GM21717 (cell line): ENCODE data around the gene CACNA1D.
"Not testable (repeated sequence)": the region's sequence is repeated elsewhere in the genome, so short reads cannot be mapped to it uniquely, and the experiment has no call there.

ENCODE experiments used
- ATAC-seq: cut with Tn5 transposase; IDR thresholded peaks from one replicate; pipeline ENCODE4 v1.9.1; 2021; ENCODE audit warnings: mild to moderate bottlenecking, moderate library complexity; ENCODE audit not compliant: unreplicated experiment

Gene CACNA1D

DNA sequence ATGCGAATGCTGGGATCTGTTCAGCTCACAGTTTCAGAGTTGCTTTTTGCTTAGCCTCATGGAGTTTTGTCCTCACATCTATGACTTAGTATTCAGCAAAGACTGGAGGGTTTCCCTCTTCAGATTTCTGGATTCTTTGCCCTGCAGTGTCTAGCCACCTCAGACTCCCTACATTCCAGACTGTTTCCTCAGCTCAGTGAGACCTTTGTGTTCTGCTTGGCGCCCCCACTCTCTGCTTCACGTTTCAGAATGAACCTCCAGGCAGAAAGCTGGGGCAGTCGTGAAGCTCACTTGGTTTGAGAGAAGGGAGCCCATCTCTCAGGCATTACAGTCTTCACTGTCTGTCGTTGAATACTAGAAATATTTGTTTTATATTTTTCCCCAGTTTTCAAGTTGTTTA, 118.1 kb downstream of the CACNA1D start:
- no peak for ATAC-seq

DNA sequence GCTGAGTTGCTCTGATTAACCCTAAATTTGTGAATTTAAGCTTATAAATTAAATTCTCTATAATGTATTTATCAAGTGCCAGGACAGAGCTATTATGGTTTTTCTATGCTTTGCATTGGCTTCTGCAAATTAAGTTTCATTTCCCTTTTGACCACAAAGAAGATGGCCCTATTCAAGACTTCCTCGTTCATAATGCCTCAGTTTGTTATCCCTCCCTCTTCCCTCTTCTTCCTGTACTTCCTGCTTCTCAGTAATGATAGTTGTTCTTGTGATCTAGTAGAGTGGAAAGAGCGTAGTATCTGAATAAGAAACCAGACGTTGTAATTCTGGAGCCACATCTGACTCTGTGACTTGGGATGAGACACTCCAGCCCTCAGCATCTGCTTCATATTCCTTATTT, 118.7 kb downstream of the CACNA1D start:
- ATAC-seq, result no peak

- no peak for ATAC-seq
Measured at GRCh38 chr3:53614307-53614706, 119.9 kb downstream of the CACNA1D start.

DNA sequence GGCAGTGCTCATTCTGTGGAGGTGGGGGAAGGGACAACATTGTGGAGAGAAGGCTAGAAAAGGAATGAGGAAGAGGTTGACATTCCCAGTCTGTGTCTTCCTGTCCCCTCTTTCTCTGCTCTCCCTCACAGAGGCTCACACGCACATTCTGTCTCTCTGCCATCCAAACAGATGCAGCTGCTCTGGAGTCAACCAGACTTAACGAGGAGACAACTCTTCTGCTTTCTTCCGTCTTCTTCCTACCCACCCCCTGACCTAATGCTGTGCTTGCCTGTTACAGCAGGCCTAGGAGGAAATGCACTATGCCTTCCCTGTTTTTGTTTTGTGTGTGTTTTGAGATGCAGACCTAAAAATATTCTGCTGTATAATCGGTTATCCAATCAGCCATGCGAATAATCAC, 121.9 kb downstream of the CACNA1D start:
- ATAC-seq, result no peak

DNA sequence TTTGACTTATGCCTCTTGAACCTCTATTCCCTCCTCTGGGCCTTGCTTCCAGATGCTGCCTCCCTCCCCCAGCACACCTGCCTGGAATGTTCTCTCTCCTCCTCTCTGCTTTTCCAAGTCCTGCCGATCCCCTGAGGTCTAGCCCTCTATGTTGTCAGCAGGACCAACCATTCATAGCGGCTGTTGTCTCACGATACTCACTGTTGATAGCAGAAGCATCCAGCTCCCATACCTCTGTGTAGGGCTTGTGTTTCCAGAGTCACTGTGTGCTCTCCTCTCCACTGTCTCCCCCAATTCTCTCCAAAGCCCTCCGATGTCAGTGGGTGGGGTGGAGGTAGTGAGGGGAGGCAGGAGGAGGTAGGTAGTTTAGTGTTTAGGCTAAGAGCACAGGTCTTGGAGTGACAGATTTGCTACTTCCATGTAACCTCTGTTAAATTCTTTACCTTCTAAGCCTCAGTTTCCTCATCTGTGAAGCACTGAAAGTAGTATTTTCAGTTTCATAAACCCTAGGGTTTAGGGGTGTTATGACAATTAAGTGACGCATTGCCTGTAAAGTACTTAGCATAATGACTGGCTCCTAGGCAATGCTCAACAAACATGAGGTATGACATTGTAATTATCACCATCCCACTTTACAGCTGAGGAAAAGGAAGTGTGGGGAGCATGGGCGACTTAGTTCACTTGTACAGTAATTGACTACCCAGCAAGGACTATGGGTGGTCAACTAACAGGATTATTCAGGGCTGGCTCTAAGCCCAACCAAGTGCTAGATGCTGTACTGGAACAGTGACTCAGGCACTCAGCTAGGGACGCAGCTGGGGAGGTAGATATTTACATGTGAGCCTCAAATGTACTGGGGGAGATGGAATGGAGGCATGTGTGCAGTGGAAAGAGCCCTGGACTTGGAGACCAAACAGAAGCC, 122.8 kb downstream of the CACNA1D start:
- ATAC-seq, result no peak

DNA sequence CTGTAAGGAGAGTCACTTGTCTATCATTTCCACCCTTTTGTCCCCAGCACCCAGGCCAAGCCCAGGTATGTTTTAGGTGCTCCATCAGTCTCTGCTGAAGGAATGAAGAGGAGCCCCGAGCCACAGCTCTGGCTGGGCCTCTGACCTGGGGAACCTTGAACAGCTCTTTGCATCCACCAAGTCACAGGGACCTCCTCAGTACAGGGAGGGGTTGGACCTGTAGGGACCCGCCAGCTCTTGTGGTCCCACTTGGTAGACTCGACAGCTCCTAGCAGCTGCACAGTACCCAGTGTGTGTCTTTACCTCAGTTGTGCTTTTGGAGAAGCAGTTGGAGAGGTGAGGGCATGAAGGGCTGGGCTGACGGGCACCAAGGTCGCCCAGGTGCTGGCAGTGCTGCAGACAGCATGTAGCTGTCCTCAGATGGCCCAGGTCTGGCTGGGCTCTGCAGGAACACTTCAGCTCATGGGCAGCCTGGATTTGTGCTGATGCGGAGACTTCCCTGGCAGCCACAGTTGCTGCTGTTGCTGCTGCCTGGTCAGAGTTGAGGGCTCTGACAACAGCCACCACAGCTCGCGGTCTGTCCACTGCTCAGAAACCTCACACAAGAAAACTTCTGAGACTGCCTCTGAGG, 123.6 kb downstream of the CACNA1D start:
- no peak for ATAC-seq

- ATAC-seq, result no peak
Measured at GRCh38 chr3:53618524-53618906, 124.1 kb downstream of the CACNA1D start.

DNA sequence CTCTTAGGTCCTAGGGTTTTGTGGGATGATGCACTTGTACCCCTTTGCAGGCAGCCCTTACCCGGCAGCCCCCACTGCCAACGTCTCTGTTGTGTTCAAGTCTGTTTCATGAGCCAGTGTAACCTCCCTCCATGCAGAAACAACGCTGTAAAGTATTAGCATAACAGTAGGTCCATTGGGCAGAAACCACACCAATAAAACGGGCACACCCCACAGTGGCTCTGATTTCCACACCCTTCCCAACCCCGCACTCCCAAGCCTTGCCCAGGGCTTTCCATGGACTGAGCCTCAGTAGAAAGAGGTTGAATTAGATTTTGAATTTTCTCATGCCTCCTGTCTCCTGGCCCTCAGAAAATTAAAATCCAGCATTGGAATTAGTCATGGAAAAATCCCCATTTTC, 124.5 kb downstream of the CACNA1D start:
- no peak for ATAC-seq

DNA sequence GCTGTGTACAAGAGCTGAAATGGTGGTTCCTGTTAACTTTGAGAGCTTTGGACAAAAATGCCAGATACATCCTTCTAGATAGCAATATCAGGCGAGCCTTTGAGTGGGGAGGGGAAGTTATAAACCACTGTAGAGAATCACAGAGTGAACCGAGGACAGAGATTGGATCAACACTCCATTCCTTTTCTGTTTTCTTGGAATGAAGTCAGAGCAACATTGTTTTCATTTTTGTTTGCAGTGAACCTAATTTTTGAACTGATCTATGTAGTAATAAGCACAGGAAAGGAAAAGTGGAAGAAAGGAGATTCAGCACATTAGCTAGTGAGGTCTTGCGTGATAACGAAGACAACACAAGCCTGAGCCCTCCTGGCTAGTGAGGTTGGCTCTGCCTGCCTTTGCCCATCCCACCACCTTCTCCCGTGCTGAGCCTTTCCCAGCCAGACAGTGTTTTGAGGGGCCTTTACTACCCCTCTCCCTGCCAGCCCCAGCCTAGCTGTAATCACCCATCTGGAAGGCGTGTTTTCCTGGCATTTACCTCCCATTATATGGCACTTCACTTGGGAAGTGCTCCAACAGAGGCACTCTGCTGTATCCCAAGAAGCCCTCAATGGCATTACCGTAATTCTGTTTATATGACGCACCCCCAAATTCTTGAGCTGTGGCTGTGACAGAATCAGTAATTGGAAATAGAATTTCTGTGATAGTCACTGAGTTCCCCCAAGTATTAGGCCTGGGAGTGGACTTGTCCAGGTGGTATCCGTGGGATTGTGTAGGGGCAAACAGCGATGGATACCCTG, 129.8 kb downstream of the CACNA1D start:
- no peak for ATAC-seq

GRCh38 chr3:53626876-53627275, 132.5 kb downstream of the CACNA1D start:
- no peak for ATAC-seq

GRCh38 chr3:53628536-53629401, 134.4 kb downstream of the CACNA1D start:
- no peak for ATAC-seq

DNA sequence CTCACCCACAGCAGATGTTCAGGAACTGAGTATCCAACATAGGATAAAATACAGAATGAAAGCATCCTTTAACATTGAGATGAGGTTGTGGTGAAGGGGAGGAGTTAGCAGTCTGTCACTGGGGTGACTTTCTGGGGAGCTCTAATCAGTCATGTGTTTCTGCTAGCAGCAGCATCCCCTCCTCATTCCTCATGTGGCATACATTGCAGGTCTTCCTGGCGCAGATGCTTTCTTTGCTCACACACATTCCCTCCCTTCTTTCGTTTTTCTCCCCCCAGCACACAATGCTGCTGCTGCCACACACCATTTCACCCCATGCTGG, 135.0 kb downstream of the CACNA1D start:
- ATAC-seq, result no peak

DNA sequence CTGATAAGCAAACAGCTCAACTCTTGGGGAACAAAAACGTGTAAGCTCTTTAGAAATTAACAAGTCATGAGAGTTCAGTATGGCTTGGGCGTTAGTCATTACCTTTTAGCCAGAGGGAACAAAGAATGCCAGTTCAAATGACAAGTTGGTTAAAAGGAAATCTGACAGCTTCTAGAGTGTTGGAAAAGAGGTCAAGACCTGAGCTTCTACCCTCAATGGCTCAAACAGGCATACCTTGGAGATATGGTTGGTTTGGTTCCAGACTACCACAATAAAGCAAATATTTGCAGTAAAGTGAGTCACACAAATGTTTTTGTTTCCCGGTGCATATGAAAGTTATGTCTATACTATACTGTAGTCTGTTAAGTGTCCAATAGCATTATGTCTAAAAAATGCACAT, 136.1 kb downstream of the CACNA1D start:
- ATAC-seq, result no peak

- ATAC-seq, result no peak
Measured at GRCh38 chr3:53633197-53633787, 138.9 kb downstream of the CACNA1D start.

GRCh38 chr3:53635041-53635440, 140.6 kb downstream of the CACNA1D start:
- no peak for ATAC-seq

GRCh38 chr3:53638806-53639205, 144.4 kb downstream of the CACNA1D start:
- ATAC-seq, result not testable (repeated sequence)

DNA sequence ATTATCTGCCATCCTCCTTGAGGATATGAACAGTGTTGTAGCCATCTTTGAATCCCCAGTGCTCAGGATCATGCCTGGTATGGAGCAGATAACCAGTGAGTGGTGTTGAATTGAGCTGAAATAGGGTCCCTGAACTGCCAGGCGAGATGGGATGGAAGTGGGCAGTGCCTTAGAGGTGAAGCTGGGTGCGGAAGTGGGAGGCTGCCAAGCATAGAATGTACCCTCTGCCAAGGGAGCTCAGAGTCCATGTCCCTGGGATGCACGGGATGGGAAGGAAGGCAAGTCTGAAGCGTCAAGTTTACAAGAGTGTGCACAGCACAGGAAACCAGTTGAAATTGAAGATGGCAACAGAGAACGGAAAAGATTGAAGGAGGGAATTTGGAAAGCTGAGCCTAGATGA, 147.0 kb downstream of the CACNA1D start:
- no peak for ATAC-seq

GRCh38 chr3:53642211-53642610, 147.8 kb downstream of the CACNA1D start:
- no peak for ATAC-seq

GRCh38 chr3:53643757-53644156, 149.3 kb downstream of the CACNA1D start:
- ATAC-seq, result no peak

DNA sequence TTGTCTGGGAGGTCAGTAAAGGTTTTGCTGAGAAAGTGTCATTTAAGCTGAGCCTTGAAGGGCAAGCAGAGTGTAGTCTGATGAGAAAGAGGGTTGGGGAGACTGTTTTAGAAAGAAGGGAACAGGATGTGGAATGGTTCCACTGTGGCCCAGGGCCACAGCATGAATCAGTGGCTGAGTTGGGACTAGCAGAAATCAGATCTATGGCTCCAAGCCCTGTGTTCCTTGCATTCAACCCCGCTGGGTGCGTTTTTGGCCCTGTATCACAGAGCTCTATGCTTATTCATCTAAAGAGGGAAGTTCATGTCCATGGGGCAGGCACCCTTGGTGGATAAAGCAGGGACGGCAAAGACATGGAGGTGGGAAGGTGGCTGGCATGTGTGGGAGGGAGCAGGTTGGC, 151.3 kb downstream of the CACNA1D start:
- no peak for ATAC-seq
